Thyroid gland (tissue), 4 donors: Measurements from ENCODE around the gene USP32.

Experiments used
- POLR2A ChIP-seq, 2 donors: fragments of 450-650 bp; IDR thresholded peaks; one replicate each; pipeline ENCODE4 v1.6.1; 2017; ENCODE audit warnings: antibody characterized with exemption in 2 of 2, mild to moderate bottlenecking in 2 of 2, moderate library complexity in 1 of 2
- TF ChIP-seq, protein P1 (sequence below), 6 experiments: fragments of 200-600 bp in 3 of 6; fragments of 450-650 bp in 3 of 6; sonication (generic) in 3 of 6; IDR thresholded peaks; one replicate each; pipeline ENCODE4 v1.5.1; 2016 to 2019; ENCODE audit warnings: antibody characterized with exemption in 6 of 6, mild to moderate bottlenecking in 2 of 6, inconsistent platforms in 1 of 6, moderate library complexity in 1 of 6

- TF ChIP-seq, protein P1, sequence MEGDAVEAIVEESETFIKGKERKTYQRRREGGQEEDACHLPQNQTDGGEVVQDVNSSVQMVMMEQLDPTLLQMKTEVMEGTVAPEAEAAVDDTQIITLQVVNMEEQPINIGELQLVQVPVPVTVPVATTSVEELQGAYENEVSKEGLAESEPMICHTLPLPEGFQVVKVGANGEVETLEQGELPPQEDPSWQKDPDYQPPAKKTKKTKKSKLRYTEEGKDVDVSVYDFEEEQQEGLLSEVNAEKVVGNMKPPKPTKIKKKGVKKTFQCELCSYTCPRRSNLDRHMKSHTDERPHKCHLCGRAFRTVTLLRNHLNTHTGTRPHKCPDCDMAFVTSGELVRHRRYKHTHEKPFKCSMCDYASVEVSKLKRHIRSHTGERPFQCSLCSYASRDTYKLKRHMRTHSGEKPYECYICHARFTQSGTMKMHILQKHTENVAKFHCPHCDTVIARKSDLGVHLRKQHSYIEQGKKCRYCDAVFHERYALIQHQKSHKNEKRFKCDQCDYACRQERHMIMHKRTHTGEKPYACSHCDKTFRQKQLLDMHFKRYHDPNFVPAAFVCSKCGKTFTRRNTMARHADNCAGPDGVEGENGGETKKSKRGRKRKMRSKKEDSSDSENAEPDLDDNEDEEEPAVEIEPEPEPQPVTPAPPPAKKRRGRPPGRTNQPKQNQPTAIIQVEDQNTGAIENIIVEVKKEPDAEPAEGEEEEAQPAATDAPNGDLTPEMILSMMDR (IDR thresholded peaks at IDR 0.05) = no peak
- TF ChIP-seq POLR2A (IDR thresholded peaks at IDR 0.05) = no peak
Observed at GRCh38 chr17:60425626-60426025, 33.7 kb upstream of the USP32 start.
